DOHH2 (cell line): ENCODE measurements around the gene NOD2.

ENCODE experiments used
- H3F3A ChIP-seq: fragments of 200-600 bp; sonication (generic), shearing (Covaris generic); 2 replicates; pipeline ENCODE4 v1.6.0; 2016; ENCODE audit warnings: antibody characterized with exemption, mild to moderate bottlenecking; ENCODE audit not compliant: control insufficient read depth, insufficient read depth
- H3K27ac ChIP-seq: fragments of 200-600 bp; sonication (generic); 2 replicates; pipeline ENCODE4 v1.5.1; 2014; ENCODE audit warnings: low read depth, mild to moderate bottlenecking, low read length, moderate library complexity
- H3K27me3 ChIP-seq: fragments of 200-600 bp; sonication (generic); 2 replicates; pipeline ENCODE4 v1.6.1; 2014; ENCODE audit warnings: mild to moderate bottlenecking, low read length, mixed read lengths; ENCODE audit not compliant: control insufficient read depth
- H3K36me3 ChIP-seq: fragments of 200-600 bp; sonication (generic); 2 replicates; pipeline ENCODE4 v1.6.1; 2014; ENCODE audit warnings: mild to moderate bottlenecking, low read length, moderate library complexity, mixed read lengths; ENCODE audit not compliant: control insufficient read depth
- H3K4me1 ChIP-seq: fragments of 200-600 bp; sonication (generic); 2 replicates; pipeline ENCODE4 v1.6.1; 2014; ENCODE audit warnings: mild to moderate bottlenecking, low read length, mixed read lengths; ENCODE audit not compliant: control insufficient read depth
- H3K4me2 ChIP-seq: fragments of 200-600 bp; sonication (generic); 2 replicates; pipeline ENCODE4 v1.6.0; 2014; ENCODE audit warnings: mild to moderate bottlenecking, low read length, moderate library complexity
- H3K4me3 ChIP-seq: fragments of 200-600 bp; sonication (generic); 2 replicates; pipeline ENCODE4 v1.5.1; 2014; ENCODE audit warnings: mild to moderate bottlenecking, low read length, mixed read lengths
- H3K79me2 ChIP-seq: fragments of 200-600 bp; sonication (generic); 2 replicates; pipeline ENCODE4 v1.6.1; 2014; ENCODE audit warnings: mild to moderate bottlenecking, low read length, mixed read lengths; ENCODE audit not compliant: control insufficient read depth
- H3K9me2 ChIP-seq: fragments of 200-600 bp; sonication (generic); replicated peaks from 2 replicates; pipeline ENCODE4 v1.6.1; 2014; ENCODE audit warnings: mild to moderate bottlenecking, low read length, mixed read lengths; ENCODE audit not compliant: control insufficient read depth
- H3K9me3 ChIP-seq: fragments of 200-600 bp; sonication (generic); 2 replicates; pipeline ENCODE4 v1.6.1; 2014; ENCODE audit warnings: antibody characterized with exemption, low read length, mixed read lengths; ENCODE audit not compliant: control insufficient read depth, insufficient read depth
- H4K20me1 ChIP-seq: fragments of 200-600 bp; sonication (generic); 2 replicates; pipeline ENCODE4 v1.6.0; 2014; ENCODE audit warnings: low read depth, mild to moderate bottlenecking, antibody characterized with exemption, low read length, moderate library complexity; ENCODE audit not compliant: control insufficient read depth, insufficient read depth
- EZH2phosphoT487 ChIP-seq: fragments of 200-600 bp; sonication (generic); IDR thresholded peaks from 2 replicates; pipeline ENCODE4 v1.6.1; 2017; ENCODE audit warnings: borderline replicate concordance, mild to moderate bottlenecking, antibody characterized with exemption, low read length, moderate library complexity, mixed read lengths
- TF ChIP-seq, protein P1 (sequence below): fragments of 200-600 bp; sonication (generic); IDR thresholded peaks from one replicate; pipeline ENCODE4 v1.5.1; 2014; ENCODE audit warnings: antibody characterized with exemption, mild to moderate bottlenecking, low read depth, low read length; ENCODE audit not compliant: poor library complexity, severe bottlenecking

The NOD2 gene

DNA sequence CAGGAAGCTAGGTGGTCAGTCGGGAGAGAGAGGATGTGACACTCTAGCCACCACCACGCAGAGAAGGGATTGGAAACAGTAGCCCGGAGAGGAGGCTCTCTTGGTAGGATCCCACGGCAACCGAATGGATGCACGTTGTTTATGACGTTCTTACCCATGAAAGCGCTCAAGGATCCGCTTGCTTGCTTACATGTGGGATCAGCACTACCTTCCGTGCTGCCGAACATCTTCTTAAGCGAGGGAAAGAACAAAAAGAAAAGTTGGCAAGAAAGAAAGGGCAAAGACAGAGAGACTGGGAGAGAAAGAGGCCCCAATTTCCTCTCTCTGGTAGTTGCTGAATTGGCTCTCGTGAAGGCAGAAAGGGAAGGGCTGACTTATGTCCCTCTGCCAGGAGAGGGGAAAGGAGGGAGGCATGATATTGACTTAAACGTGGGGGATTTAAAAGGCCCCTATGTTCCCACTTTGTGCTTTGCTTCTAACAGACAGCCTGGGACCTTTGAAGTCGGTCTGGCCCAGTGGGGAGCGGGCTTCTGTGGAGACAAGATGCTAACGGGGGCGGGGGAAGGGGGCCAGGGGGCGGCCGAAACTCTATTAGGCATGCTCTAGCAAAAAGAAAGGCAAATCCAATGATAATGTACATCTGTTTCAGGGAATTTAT is 47.7 kb upstream of the NOD2 start:
- no peak overlapping the region for H3K27ac ChIP-seq
- TF ChIP-seq, protein P1, sequence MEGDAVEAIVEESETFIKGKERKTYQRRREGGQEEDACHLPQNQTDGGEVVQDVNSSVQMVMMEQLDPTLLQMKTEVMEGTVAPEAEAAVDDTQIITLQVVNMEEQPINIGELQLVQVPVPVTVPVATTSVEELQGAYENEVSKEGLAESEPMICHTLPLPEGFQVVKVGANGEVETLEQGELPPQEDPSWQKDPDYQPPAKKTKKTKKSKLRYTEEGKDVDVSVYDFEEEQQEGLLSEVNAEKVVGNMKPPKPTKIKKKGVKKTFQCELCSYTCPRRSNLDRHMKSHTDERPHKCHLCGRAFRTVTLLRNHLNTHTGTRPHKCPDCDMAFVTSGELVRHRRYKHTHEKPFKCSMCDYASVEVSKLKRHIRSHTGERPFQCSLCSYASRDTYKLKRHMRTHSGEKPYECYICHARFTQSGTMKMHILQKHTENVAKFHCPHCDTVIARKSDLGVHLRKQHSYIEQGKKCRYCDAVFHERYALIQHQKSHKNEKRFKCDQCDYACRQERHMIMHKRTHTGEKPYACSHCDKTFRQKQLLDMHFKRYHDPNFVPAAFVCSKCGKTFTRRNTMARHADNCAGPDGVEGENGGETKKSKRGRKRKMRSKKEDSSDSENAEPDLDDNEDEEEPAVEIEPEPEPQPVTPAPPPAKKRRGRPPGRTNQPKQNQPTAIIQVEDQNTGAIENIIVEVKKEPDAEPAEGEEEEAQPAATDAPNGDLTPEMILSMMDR = no peak
- no peak for TF ChIP-seq EZH2phosphoT487
- no peaks in the 10 kb centered on the region for H3K9me3 ChIP-seq
- H3K4me3 ChIP-seq = no peak overlapping the region
- H4K20me1 ChIP-seq = no peaks in the 10 kb centered on the region
- H3K4me1 ChIP-seq = no peaks in the 10 kb centered on the region
- H3K79me2 ChIP-seq = no peaks in the 10 kb centered on the region
- H3K4me2 ChIP-seq = no peak overlapping the region
- no peaks in the 10 kb centered on the region for H3K9me2 ChIP-seq
- H3K36me3 ChIP-seq = no peaks in the 10 kb centered on the region
- H3K27me3 ChIP-seq = peaks cover 2% of the 10 kb centered on the region
- H3F3A ChIP-seq = no peaks in the 10 kb centered on the region

DNA sequence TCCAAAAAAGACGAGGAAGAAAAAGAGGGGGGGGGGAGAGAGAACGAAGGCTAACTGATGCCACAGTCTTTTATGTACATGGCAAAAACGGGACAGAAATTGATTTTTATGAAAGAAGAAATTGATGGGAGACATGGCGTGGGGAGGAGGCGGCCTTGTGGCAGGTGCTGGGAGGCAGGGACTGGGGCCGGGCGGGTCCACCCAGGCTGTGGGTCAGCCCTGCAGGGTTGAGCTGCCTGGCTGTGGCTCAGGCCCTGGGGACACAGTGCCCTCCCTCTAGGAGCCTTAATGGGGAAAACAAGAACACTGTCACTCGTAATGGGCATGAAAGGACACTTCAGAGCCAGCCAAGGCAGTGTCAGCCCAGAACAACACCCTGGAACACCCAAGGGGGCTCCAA is 47.1 kb upstream of the NOD2 start:
- no peak overlapping the region for H3K27ac ChIP-seq
- no peaks in the 10 kb centered on the region for H3F3A ChIP-seq
- no peaks in the 10 kb centered on the region for H3K4me1 ChIP-seq
- peaks cover 2% of the 10 kb centered on the region; the same call in 1 of the 2 replicates for H3K27me3 ChIP-seq
- no peak for TF ChIP-seq EZH2phosphoT487
- TF ChIP-seq, protein P1 = no peak
- H3K9me3 ChIP-seq = no peaks in the 10 kb centered on the region
- no peaks in the 10 kb centered on the region for H3K9me2 ChIP-seq
- H3K4me2 ChIP-seq = no peak overlapping the region
- no peaks in the 10 kb centered on the region for H3K79me2 ChIP-seq
- no peak overlapping the region for H3K4me3 ChIP-seq
- no peaks in the 10 kb centered on the region for H3K36me3 ChIP-seq
- H4K20me1 ChIP-seq = no peaks in the 10 kb centered on the region

DNA sequence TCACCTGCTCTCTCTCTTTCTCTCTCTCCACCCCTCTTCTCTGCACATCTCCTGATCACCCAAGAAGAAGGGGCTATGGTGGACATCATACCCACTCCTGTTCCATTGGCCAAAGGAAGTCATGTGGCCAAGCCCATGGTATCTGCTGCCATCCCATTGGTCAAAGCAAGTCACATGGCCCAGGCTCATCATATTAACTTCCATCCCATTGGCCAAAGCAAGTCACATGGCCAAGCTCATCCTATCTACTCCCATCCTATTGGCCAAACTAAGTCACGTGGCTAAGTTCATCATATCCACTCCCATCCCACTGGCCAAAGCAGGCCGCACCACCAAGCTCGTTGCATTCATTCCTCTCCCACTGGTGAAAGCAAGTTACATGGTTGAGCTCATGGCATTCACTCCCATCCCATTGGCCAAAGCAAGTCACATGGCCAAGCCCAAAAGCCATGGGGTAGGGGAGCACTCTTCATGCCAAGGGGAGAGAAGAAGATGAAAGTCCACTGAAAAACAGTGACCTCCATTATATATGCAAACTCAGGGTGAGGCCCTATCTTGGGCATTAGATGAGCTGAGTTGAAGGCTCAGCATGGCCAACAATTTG is 41.5 kb upstream of the NOD2 start:
- Histone ChIP-seq H3K9me3 (peaks cover 5% of the 10 kb centered on the region; the same call in 1 of the 2 replicates), H3K9me2 (no peaks in the 10 kb centered on the region), H3K4me2 (no peak overlapping the region), H3K36me3 (no peaks in the 10 kb centered on the region), H3K79me2 (no peaks in the 10 kb centered on the region), H3F3A (no peaks in the 10 kb centered on the region), H3K4me3 (no peak overlapping the region), H4K20me1 (no peaks in the 10 kb centered on the region), H3K4me1 (no peaks in the 10 kb centered on the region), H3K27me3 (peaks cover 2% of the 10 kb centered on the region; the same call in 1 of the 2 replicates), H3K27ac (no peak overlapping the region)
- TF ChIP-seq, protein P1 = no peak
- TF ChIP-seq EZH2phosphoT487 = no peak
